ENCODE data around the gene PRR36. TPM values are rescaled to one million over a fixed set of nuclear protein-coding genes. Genes with fewer than 3 reads are reported as not detected.
A peak's percentile ranks its signal among the peaks of the same experiment; 100 is the strongest.

The PRR36 gene
- total RNA-seq, 1 donor from 2014 or later = not detected

- Histone ChIP-seq H3K36me3 (no peaks in the 10 kb centered on the region), H3K9me3 (no peaks in the 10 kb centered on the region), H3K27ac (peak within 1 kb of the TSS; percentile 52), H3K4me3 (peak within 1 kb of the TSS; percentile 30 to 50), H3K4me1 (peaks cover 15% of the 10 kb centered on the region), H3K27me3 (no peaks in the 10 kb centered on the region)
- no peak for DNase-seq (ENCODE audit: extremely low spot score in 2 of 2)
- TF ChIP-seq POLR2AphosphoS5 (IDR thresholded peaks at IDR 0.05; ENCODE audit: insufficient read depth in 1 of 2, low read depth in 1 of 2) (peak in 1 of 2 donors; percentile 57), POLR2A (IDR thresholded peaks at IDR 0.05) (peak in 1 of 2 donors; percentile 11), CTCF (IDR thresholded peaks at IDR 0.05) (no peak)
- intact Hi-C loops (cut with DNase I) = no loop called here
Observed at GRCh38 chr19:7888145-7888825, 14.1 kb upstream of the PRR36 start, which contains the start of gene LRRC8E. Gene LRRC8E, plus strand, starts transcription at chr19:7888510. Its CDS starts 7,094 bp downstream, at chr19:7895604.

DNA sequence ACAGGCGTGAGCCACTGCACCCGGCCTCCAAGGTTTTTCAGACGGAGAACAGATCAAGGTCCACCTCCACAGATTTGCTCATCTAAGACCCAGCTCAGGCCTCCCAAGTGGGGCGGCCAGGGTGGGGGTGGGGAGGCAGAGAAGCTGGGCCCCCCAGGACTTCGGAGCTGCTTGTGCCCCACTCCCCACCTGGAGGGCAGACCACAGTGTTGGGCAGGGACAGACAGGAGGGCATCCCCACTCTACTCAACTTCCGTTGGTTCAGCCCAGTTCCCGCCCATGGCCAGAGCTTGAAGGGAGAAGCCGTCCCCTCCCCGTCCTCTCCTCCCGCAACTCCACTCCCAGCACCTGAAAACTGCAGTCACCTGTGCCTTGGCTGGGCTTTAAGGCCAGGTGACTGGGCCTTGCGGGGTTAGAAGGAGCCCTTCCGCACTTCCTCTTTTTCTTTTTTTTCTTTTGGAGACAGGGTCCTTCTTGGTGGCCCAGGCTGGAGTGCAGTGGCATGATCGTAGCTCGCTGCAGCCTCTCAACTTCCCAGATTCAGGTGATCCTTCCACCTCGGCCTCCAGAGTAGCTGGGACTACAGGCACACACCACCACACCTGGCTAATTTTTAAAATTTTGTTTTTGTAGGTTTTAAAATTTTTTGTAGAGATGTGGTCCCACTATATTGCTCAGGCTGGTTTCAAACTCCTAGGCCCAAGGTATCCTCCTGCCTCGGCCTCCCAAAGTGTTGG, 13.4 kb upstream of the PRR36 start:
- intact Hi-C loops (cut with DNase I) = no loop called here
- peaks cover 15% of the 10 kb centered on the region for H3K4me1 ChIP-seq
- H3K27me3 ChIP-seq = no peaks in the 10 kb centered on the region
- peak overlapping the region; percentile 52 for H3K27ac ChIP-seq
- H3K4me3 ChIP-seq = peak overlapping the region; percentile 30 to 50
- no peaks in the 10 kb centered on the region for H3K36me3 ChIP-seq
- DNase-seq (ENCODE audit: extremely low spot score in 2 of 2) = no peak
- TF ChIP-seq POLR2AphosphoS5 (IDR thresholded peaks at IDR 0.05; ENCODE audit: insufficient read depth in 1 of 2, low read depth in 1 of 2) = no peak
- no peaks in the 10 kb centered on the region for H3K9me3 ChIP-seq

DNA sequence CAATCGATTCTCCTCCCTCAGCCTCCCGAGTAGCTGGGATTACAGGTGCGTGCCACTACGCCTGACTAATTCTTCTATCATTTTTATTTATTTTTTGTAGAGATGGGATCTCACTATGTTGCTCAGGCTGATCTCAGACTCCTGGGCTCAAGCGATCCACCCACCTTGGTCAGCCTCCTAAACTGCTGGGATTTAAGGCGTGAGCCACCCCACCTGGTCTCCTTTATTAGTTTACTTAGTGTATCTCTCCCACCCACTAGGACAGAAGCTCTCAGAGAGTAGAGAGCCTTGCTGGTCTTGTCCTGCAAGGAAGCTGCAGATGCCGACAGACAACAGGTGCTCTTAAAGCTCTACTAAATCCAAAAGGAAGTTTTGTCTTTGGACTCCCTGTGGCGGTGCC, 11.6 kb upstream of the PRR36 start:
- intact Hi-C loops (cut with DNase I) = no loop called here
- DNase-seq (ENCODE audit: extremely low spot score in 2 of 2) = no peak
- Histone ChIP-seq H3K4me3 (no peak overlapping the region), H3K27me3 (no peaks in the 10 kb centered on the region), H3K27ac (no peak overlapping the region), H3K36me3 (no peaks in the 10 kb centered on the region), H3K4me1 (peaks cover 15% of the 10 kb centered on the region), H3K9me3 (no peaks in the 10 kb centered on the region)
- TF ChIP-seq POLR2AphosphoS5 (IDR thresholded peaks at IDR 0.05; ENCODE audit: insufficient read depth in 1 of 2, low read depth in 1 of 2) (no peak), POLR2A (IDR thresholded peaks at IDR 0.05) (no peak), CTCF (IDR thresholded peaks at IDR 0.05) (no peak)

DNA sequence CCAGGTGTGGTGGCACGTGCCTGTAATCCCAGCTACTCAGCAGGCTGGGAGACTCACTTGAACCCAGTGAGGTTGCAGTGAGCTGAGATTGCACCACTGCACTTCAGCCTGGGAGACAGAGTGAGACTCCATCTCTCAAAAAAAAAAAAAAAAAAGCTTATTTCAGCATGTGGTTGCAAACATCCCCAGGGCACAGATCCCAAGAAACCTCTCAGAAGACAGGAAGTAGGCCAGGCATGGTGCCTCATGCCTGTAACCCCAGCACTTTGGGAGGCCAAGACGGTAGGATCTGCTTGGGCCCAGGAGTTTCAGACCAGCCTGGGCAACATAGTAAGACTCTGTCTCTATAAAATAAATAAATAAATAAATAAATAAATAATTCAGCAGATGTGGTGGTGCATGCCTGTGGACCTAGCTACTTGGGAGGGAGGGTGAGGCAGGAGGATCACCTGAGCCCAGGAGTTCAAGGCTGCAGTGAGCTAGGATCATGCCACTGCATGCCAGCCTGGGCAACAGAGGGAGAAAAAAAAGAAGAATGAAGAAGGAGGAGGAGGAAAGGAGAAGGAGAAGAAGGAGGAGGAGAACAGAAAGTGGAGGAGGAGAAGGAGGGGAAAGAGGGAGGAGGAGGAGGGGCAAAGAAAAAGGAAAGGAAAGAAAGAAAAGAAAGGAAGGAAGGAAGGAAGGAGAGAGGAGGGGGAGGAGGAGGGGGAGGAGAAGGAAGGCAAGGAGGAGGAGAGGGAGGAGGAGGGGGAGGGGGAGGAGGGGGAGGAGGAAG, 9.8 kb upstream of the PRR36 start:
- TF ChIP-seq CTCF (IDR thresholded peaks at IDR 0.05) = no peak
- no peak for TF ChIP-seq POLR2AphosphoS5 (IDR thresholded peaks at IDR 0.05; ENCODE audit: insufficient read depth in 1 of 2, low read depth in 1 of 2)
- TF ChIP-seq POLR2A (IDR thresholded peaks at IDR 0.05) = no peak
- Histone ChIP-seq H3K9me3 (no peaks in the 10 kb centered on the region), H3K4me1 (peaks cover 11% of the 10 kb centered on the region), H3K27ac (no peak overlapping the region), H3K36me3 (no peaks in the 10 kb centered on the region), H3K4me3 (no peak overlapping the region), H3K27me3 (no peaks in the 10 kb centered on the region)
- intact Hi-C loops (cut with DNase I) = no loop called here
- DNase-seq (ENCODE audit: extremely low spot score in 2 of 2) = no peak

DNA sequence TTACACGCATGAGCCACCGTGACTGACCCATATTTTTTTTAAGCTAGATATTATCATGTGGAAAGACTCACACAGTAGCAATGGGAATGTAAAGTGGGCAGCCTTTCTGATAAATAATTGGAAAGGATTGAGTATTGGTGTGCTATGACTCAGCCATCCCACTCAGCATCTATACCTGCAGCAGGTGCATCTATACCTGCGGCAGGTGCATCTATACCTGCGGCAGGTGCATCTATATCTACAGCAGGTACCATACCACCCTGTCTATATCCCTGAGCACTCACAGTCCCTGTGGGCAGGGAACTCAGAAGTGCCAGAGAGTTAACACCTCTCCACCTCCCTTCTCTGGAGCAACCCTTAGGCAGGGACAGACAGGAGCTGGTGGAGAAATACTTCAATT, 8.9 kb upstream of the PRR36 start:
- intact Hi-C loops (cut with DNase I) = no loop called here
- TF ChIP-seq POLR2A (IDR thresholded peaks at IDR 0.05) = no peak
- no peak for TF ChIP-seq CTCF (IDR thresholded peaks at IDR 0.05)
- Histone ChIP-seq H3K36me3 (no peaks in the 10 kb centered on the region), H3K27ac (no peak overlapping the region), H3K9me3 (no peaks in the 10 kb centered on the region), H3K27me3 (no peaks in the 10 kb centered on the region), H3K4me3 (no peak overlapping the region), H3K4me1 (peaks cover 2% of the 10 kb centered on the region)
- no peak for DNase-seq (ENCODE audit: extremely low spot score in 2 of 2)

Measured in vagina (tissue), 2 donors.